Measurements from ENCODE around the gene ADAMTS15.

ADAMTS15 gene

DNA sequence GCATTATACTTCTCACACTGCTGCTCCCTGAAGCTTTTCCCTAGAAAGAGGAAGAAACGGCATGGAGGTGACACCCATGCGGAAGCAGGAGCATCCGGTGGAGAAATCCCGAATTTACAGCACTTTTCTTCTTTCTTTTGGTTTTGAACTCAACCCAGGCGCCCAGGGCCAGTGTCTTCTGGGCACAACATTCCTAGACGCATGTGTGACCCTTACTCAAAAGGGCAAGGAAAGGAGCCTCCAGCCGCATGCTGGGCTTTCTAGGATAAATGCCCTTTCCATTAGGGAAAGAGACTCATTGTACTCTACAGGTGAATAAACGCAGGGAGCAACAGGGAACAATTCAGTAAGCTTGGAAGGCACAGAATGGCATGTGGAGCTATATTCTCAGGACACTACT is 39.5 kb upstream of the ADAMTS15 start:
- Histone ChIP-seq H3K36me3 (ENCODE audit: control insufficient read depth, insufficient read depth, low read length) (no peaks in the 10 kb centered on the region), H3K27me3 (replicated peaks; ENCODE audit: control insufficient read depth, insufficient read depth, low read length) (no peaks in the 10 kb centered on the region; the same call in none of the 2 replicates), H3K4me3 (replicated peaks; ENCODE audit: low read depth, low read length) (no peak overlapping the region)
- TF ChIP-seq CTCF (IDR thresholded peaks at IDR 0.05; ENCODE audit: insufficient read depth, low read length, poor library complexity, severe bottlenecking) = no peak
- DNase-seq (ENCODE audit: extremely low read depth, insufficient read length) = no peak

DNA sequence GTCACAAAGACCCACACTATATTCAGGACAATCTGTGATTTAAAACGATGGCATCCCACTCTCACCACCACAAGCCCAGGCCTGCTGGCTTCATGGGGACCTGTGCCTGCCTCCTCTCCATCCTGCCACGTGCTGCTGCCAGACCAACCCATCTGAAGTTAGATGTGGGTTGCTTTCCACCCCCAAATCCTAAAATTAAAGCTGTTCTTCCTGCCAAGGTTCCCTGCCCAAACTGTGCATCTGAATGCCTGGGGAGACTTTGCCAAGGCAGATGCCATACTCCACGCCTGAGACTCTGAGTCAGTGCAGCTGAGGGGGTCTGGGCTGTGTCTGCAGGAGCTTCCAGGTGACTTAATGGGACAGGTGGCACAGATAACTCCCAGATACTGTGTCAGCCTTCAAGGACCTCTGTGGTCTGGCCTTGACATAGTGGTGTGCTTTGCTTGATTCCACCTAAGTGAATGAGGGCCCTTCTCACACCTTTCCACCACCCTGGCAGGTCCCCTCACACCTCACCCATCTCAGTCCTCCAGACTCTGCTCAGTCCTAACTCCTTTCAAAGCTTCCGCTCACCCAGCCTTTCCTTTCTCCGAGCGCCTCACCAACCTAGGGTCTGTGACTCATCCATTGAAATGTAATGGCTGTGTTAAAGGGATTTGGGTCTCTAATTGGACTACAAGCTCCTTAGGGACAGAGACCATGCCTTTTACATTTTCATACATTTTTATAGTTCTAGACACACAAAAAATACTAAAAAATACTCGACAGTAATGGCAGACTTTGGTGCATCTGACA is 38.7 kb upstream of the ADAMTS15 start:
- H3K27me3 ChIP-seq (replicated peaks; ENCODE audit: control insufficient read depth, insufficient read depth, low read length) = no peaks in the 10 kb centered on the region; the same call in none of the 2 replicates
- no peak for DNase-seq (ENCODE audit: extremely low read depth, insufficient read length)
- no peak for TF ChIP-seq CTCF (IDR thresholded peaks at IDR 0.05; ENCODE audit: insufficient read depth, low read length, poor library complexity, severe bottlenecking)
- H3K4me3 ChIP-seq (replicated peaks; ENCODE audit: low read depth, low read length) = no peak overlapping the region
- no peaks in the 10 kb centered on the region for H3K36me3 ChIP-seq (ENCODE audit: control insufficient read depth, insufficient read depth, low read length)

DNA sequence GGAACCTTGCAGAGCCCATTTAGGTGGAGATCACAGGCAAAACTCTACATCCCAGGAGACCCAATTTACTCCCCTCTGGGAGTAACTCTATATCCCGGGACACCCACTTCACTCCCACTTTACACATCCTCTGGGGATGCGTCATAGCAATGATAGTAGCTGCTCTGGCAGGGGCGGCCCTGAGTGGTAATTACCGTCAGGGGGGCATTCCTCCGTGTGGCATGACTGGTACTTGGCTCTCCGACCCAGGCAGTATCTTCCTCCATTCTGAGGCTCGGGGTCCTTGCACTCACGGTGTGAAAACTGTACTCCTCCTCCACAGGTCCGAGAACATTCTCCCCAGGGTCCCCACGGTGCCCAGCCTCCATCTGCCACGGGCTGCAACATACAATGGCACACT is 37.2 kb upstream of the ADAMTS15 start:
- no peak for DNase-seq (ENCODE audit: extremely low read depth, insufficient read length)
- H3K36me3 ChIP-seq (ENCODE audit: control insufficient read depth, insufficient read depth, low read length) = no peaks in the 10 kb centered on the region
- no peaks in the 10 kb centered on the region; the same call in none of the 2 replicates for H3K27me3 ChIP-seq (replicated peaks; ENCODE audit: control insufficient read depth, insufficient read depth, low read length)
- TF ChIP-seq CTCF (IDR thresholded peaks at IDR 0.05; ENCODE audit: insufficient read depth, low read length, poor library complexity, severe bottlenecking) = no peak
- no peak overlapping the region for H3K4me3 ChIP-seq (replicated peaks; ENCODE audit: low read depth, low read length)

GRCh38 chr11:130413405-130414106 is 34.9 kb upstream of the ADAMTS15 start:
- TF ChIP-seq CTCF (IDR thresholded peaks at IDR 0.05; ENCODE audit: insufficient read depth, low read length, poor library complexity, severe bottlenecking) = no peak
- peaks cover 1% of the 10 kb centered on the region for H3K27me3 ChIP-seq (replicated peaks; ENCODE audit: control insufficient read depth, insufficient read depth, low read length)
- no peak for DNase-seq (ENCODE audit: extremely low read depth, insufficient read length)
- H3K36me3 ChIP-seq (ENCODE audit: control insufficient read depth, insufficient read depth, low read length) = no peaks in the 10 kb centered on the region
- no peak overlapping the region for H3K4me3 ChIP-seq (replicated peaks; ENCODE audit: low read depth, low read length)

- no peak for TF ChIP-seq CTCF (IDR thresholded peaks at IDR 0.05; ENCODE audit: insufficient read depth, low read length, poor library complexity, severe bottlenecking)
- H3K27me3 ChIP-seq (replicated peaks; ENCODE audit: control insufficient read depth, insufficient read depth, low read length) = peaks cover 3% of the 10 kb centered on the region
- no peak for DNase-seq (ENCODE audit: extremely low read depth, insufficient read length)
- no peaks in the 10 kb centered on the region for H3K36me3 ChIP-seq (ENCODE audit: control insufficient read depth, insufficient read depth, low read length)
- H3K4me3 ChIP-seq (replicated peaks; ENCODE audit: low read depth, low read length) = no peak overlapping the region
Measured at GRCh38 chr11:130414107-130415080, 34.1 kb upstream of the ADAMTS15 start.
